GM10248 (cell line): Measurements from ENCODE around the gene TXNL4B.
"Not testable (repeated sequence)": the region's sequence is repeated elsewhere in the genome, so short reads cannot be mapped to it uniquely, and the experiment has no call there.

Source experiments
- CTCF ChIA-PET: fragments of 300-600 bp; sonication (Branson Sonifier 250); formaldehyde crosslinking; extraction: SDS; loops from one replicate; lab custom pipeline; 2021; ENCODE audit warnings: antibody characterized with exemption; lab: Yijun Ruan, JAX
- POLR2A ChIA-PET: fragments of 350-650 bp; sonication (Branson Sonifier 250); formaldehyde crosslinking; extraction: SDS; loops from one replicate; lab custom pipeline; 2020; ENCODE audit warnings: antibody characterized with exemption; lab: Yijun Ruan, JAX
- DNase-seq: peaks from one replicate; pipeline ENCODE4 v3.0.0; 2012; ENCODE audit errors: extremely low spot score
- TF ChIP-seq, protein P1 (sequence below): IDR thresholded peaks from 2 replicates; pipeline ENCODE4 v1.5.1; 2012; ENCODE audit warnings: mild to moderate bottlenecking, low read depth; ENCODE audit errors: extremely low read depth, missing control alignments, control extremely low read depth

The TXNL4B gene

DNA sequence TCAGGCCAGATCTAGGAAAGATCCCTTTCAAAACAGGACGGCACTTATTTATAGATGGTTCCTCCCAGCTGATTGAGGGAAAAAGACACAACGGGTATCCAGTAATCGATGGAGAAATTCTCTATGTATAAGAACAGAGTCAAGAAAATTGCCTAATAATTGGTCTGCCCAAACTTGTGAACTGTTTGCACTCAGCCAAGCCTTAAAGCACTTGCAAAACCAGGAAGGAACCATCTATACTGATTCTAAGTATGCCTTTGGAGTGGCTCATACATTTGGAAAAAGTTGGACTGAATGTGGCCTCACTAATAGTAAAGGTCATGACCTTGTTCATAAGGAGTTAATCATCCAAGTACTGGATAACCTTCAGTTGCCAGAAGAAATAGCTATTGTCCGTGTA lies 24.5 kb downstream of the TXNL4B start:
- TF ChIP-seq, protein P1, sequence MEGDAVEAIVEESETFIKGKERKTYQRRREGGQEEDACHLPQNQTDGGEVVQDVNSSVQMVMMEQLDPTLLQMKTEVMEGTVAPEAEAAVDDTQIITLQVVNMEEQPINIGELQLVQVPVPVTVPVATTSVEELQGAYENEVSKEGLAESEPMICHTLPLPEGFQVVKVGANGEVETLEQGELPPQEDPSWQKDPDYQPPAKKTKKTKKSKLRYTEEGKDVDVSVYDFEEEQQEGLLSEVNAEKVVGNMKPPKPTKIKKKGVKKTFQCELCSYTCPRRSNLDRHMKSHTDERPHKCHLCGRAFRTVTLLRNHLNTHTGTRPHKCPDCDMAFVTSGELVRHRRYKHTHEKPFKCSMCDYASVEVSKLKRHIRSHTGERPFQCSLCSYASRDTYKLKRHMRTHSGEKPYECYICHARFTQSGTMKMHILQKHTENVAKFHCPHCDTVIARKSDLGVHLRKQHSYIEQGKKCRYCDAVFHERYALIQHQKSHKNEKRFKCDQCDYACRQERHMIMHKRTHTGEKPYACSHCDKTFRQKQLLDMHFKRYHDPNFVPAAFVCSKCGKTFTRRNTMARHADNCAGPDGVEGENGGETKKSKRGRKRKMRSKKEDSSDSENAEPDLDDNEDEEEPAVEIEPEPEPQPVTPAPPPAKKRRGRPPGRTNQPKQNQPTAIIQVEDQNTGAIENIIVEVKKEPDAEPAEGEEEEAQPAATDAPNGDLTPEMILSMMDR, result no peak
- DNase-seq, result no peak
- CTCF ChIA-PET, result interaction anchor here (1.0 to 3.2 kb wide), 3 partner anchors 26 to 108 kb away, joined by 4 to 9 read pairs (median 4); no protein-coding TSS in a partner anchor
- POLR2A ChIA-PET, result no interaction called here

DNA sequence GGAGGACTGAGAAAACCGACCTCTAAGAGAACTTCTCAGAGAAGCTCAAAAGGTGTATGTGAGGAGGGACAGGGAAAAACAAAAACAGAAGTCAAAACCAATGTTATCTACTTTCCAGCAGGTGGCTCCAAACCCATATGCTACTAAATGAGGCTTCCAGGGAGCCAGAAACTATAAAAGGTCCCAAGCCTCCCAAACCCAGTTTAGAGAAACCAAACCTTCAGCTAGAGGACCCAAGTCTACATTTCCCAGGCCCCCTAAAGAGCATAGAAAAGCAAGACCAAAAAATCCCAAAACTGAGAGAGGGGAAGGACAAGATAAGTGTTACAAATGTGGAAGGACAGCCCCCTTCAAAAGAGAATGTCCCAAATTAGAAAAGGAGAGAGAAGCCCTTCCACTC lies 26.7 kb downstream of the TXNL4B start:
- CTCF ChIA-PET, result interaction anchor here (1.0 to 3.2 kb wide), 12 partner anchors 11 to 53 kb away, joined by 4 to 15 read pairs (median 4); no protein-coding TSS in a partner anchor
- TF ChIP-seq, protein P1, result peak; percentile 64
- POLR2A ChIA-PET, result no interaction called here
- DNase-seq, result peak; percentile 29

DNA sequence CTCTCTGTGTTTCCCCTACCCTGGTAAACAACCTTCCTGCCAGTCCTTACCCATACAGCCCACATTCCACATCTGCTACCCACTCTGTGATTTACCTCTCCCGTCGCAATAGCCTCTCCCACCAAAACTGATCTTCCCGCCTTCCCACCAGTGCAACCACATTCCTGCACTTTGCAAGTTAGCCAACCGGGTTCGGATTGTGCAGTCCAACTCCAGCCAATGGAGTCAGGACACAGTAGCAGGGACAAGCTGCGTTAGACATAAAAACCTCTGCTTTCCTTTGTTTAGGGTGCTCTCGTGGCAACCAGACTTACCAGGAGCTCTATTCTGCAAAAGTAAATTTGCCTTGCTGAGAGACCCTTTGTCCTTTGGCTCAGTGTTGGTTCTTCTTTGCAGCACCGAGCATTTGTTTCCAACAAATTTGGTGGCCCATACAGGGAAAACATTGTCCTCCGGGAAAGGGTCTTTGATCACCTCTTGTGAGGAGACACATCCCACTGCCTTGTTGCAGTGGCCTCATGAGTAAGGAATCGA lies 29.0 kb downstream of the TXNL4B start:
- CTCF ChIA-PET, result no interaction called here
- POLR2A ChIA-PET, result no interaction called here
- no peak for DNase-seq
- TF ChIP-seq, protein P1, result no peak

DNA sequence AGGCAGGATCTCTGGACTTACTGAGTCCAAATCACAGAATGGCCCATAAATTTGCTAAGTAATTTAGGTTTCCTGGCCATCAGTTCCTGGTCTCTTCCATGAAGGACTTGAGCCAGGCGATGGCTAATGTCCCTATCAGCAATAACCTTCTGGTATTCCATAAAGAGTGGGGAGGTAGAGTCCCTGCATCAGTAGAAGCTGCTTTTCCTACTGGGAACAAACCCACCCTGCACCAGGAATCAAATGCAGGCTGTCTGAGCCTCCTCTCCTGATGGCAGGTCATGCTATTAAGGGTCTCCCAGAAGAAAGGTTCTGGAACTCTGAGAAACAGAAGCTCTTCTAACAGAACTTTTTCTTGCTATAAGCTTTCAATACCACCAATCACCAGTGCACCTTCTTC lies 31.9 kb downstream of the TXNL4B start:
- POLR2A ChIA-PET, result no interaction called here
- TF ChIP-seq, protein P1, result no peak
- no peak for DNase-seq
- CTCF ChIA-PET, result interaction anchor here (0.9 kb wide), 1 partner anchor 11 kb away, joined by 3 read pairs; no protein-coding TSS in a partner anchor

DNA sequence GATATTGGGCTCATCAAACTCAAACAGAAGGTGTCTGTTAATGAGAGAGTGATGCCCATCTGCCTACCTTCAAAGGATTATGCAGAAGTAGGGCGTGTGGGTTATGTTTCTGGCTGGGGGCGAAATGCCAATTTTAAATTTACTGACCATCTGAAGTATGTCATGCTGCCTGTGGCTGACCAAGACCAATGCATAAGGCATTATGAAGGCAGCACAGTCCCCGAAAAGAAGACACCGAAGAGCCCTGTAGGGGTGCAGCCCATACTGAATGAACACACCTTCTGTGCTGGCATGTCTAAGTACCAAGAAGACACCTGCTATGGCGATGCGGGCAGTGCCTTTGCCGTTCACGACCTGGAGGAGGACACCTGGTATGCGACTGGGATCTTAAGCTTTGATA lies 33.0 kb downstream of the TXNL4B start:
- ChIA-PET POLR2A (no interaction called here), CTCF (no interaction called here)
- TF ChIP-seq, protein P1, result no peak
- DNase-seq, result no peak

DNA sequence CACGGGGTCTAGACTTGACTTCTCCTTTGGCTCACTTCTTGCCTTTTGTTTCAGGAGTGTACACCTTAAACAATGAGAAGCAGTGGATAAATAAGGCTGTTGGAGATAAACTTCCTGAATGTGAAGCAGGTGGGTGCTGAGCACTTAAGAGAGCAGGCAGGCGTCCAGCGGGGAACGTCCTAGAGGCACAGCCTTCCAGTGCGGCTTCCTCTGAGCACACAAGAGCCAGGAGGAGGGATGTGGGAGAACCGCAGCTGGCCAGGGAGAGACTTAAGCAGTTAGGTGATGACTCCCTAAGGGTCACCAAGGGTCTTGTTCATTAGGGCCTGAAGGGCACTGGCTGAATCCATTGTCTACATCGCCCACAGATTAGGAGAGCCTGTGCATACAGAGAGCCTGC lies 34.4 kb downstream of the TXNL4B start:
- POLR2A ChIA-PET, DNase-seq, CTCF ChIA-PET: not testable (repeated sequence)

DNA sequence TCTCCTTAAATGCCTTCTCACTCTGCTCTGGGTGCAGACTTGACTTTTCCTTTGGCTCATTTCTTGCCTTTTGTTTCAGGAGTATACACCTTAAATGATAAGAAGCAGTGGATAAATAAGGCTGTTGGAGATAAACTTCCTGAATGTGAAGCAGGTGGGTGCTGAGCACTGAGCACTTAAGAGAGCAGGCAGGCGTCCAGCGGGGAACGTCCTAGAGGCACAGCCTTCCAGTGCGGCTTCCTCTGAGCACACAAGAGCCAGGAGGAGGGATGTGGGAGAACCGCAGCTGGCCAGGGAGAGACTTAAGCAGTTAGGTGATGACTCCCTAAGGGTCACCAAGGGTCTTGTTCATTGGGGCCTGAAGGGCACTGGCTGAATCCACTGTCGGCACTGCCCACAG lies 36.1 kb downstream of the TXNL4B start:
- DNase-seq, POLR2A ChIA-PET, CTCF ChIA-PET: not testable (repeated sequence)

DNA sequence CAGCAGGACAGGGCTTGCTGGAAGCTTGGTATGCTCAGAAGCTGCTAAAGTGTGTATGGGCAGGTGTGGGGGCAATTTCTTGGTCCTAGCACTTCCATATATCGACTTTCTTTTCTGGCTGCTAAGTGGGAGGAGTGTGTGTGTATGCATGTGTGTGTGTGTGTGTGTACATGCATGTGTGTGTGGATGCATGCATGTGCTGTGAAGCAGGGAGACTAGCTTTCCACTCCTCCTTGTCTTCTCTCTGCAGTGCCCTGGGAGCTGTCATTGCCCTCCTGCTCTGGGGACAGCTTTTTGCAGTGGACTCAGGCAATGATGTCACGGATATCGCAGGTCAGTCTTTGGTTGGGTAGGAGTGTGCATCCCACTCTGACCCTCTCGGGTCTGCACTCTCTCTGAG lies 37.5 kb downstream of the TXNL4B start:
- CTCF ChIA-PET, result no interaction called here
- POLR2A ChIA-PET, result no interaction called here
- no peak for DNase-seq
- TF ChIP-seq, protein P1, result no peak

DNA sequence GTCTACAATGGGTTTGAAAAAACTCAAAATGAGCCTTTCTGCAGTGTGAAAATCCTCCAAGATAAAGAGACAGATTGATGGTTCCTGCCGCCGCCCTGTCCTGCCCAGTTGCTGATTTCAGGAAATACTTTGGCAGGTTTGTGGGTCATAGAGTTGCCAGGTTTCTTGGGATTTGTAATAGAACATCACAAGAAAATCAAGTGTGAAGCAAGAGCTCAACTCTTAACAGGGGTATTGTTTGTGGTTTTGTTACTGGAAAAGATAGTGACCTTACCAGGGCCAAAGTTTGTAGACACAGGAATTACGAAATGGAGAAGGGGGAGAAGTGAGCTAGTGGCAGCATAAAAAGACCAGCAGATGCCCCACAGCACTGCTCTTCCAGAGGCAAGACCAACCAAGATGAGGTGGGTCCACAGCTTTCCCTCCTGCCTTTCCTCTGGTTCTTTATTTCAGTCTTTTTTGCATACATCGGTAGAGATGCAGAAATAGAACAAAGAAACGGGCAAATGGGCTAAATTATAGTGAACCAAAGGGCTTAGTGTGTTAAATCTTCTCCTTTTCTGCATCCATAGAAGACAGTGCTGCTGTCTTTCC lies 39.1 kb downstream of the TXNL4B start, which contains the start of gene HP:
Gene HP, plus strand, starts transcription at position 252 of the 594 bp plus-strand sequence. Its CDS starts 148 bp downstream, at position 400.
- CTCF ChIA-PET, result interaction anchor here (0.8 kb wide), 1 partner anchor 9 kb away, joined by 3 read pairs; the partner anchor contains the start of gene HPR
- POLR2A ChIA-PET, DNase-seq: not testable (repeated sequence)
